RWPE2 (cell line): ENCODE results near the gene LRRC10.

Experiments
- ATAC-seq: fragments of 200-7000 bp; cut with Tn5 transposase; 3 replicates; pipeline ENCODE4 v1.9.1; 2021; ENCODE audit warnings: low read depth
- DNase-seq: peaks from one replicate; pipeline ENCODE4 v3.0.0-alpha.2; 2020; ENCODE audit warnings: low spot score
- H3K27ac ChIP-seq: fragments of 450-650 bp; 2 replicates; pipeline ENCODE4 v1.5.1; 2017; ENCODE audit warnings: mild to moderate bottlenecking; ENCODE audit not compliant: poor library complexity, severe bottlenecking
- H3K27me3 ChIP-seq: fragments of 250-450 bp; sonication (Bioruptor Pico); 2 replicates; pipeline ENCODE4 v1.5.1; 2021; ENCODE audit warnings: mild to moderate bottlenecking, moderate library complexity; ENCODE audit not compliant: insufficient read depth, poor library complexity, severe bottlenecking
- H3K36me3 ChIP-seq: fragments of 250-450 bp; sonication (Bioruptor Pico); 2 replicates; pipeline ENCODE4 v1.5.1; 2020; ENCODE audit warnings: low read depth, mild to moderate bottlenecking, moderate library complexity
- H3K4me1 ChIP-seq: fragments of 250-450 bp; sonication (Bioruptor Pico); 2 replicates; pipeline ENCODE4 v1.5.1; 2021; ENCODE audit warnings: mild to moderate bottlenecking, moderate library complexity; ENCODE audit not compliant: insufficient read depth, poor library complexity, severe bottlenecking
- H3K4me3 ChIP-seq: fragments of 250-450 bp; sonication (Bioruptor Pico); 2 replicates; pipeline ENCODE4 v1.5.1; 2021; ENCODE audit warnings: mild to moderate bottlenecking, moderate library complexity; ENCODE audit not compliant: severe bottlenecking
- H3K9me3 ChIP-seq: fragments of 250-450 bp; sonication (Bioruptor Pico); 2 replicates; pipeline ENCODE4 v1.5.1; 2021; ENCODE audit warnings: mild to moderate bottlenecking, moderate library complexity; ENCODE audit not compliant: severe bottlenecking
- CTCF ChIP-seq: fragments of 450-650 bp; IDR thresholded peaks from one replicate; pipeline ENCODE4 v1.5.1; 2017; ENCODE audit warnings: mild to moderate bottlenecking, moderate library complexity; ENCODE audit not compliant: poor library complexity, severe bottlenecking

The LRRC10 gene

GRCh38 chr12:69610729-69611128, at the start of gene LRRC10:
LRRC10 (minus strand) TSS chr12:69610907; CDS start chr12:69610838, 69 bp downstream.
- Histone ChIP-seq H3K27me3 (no peaks in the 10 kb centered on the region), H3K9me3 (no peaks in the 10 kb centered on the region), H3K27ac (no peak within 1 kb of the TSS), H3K4me3 (no peak within 1 kb of the TSS), H3K36me3 (no peaks in the 10 kb centered on the region), H3K4me1 (no peaks in the 10 kb centered on the region)
- no peak for TF ChIP-seq CTCF
- DNase-seq, result no peak
- ATAC-seq, result no peak

GRCh38 chr12:69660164-69660863, 49.6 kb upstream of the LRRC10 start:
- no peaks in the 10 kb centered on the region for H3K36me3 ChIP-seq
- no peak for ATAC-seq
- no peak overlapping the region for H3K4me3 ChIP-seq
- no peak for DNase-seq
- no peaks in the 10 kb centered on the region for H3K9me3 ChIP-seq
- TF ChIP-seq CTCF, result no peak
- H3K4me1 ChIP-seq, result peaks cover 25% of the 10 kb centered on the region
- no peak overlapping the region for H3K27ac ChIP-seq
- no peaks in the 10 kb centered on the region for H3K27me3 ChIP-seq

- peak; percentile 66 for ATAC-seq
- DNase-seq, result no peak
- Histone ChIP-seq H3K36me3 (no peaks in the 10 kb centered on the region), H3K27ac (peak overlapping the region; percentile 80), H3K27me3 (no peaks in the 10 kb centered on the region), H3K4me1 (peaks cover 26% of the 10 kb centered on the region), H3K4me3 (no peak overlapping the region), H3K9me3 (no peaks in the 10 kb centered on the region)
- TF ChIP-seq CTCF, result no peak
These were observed 47.5 kb upstream of the LRRC10 start for GRCh38 chr12:69658203-69658602.

GRCh38 chr12:69657376-69658137, 46.9 kb upstream of the LRRC10 start:
- Histone ChIP-seq H3K27ac (peak overlapping the region; percentile 80), H3K9me3 (no peaks in the 10 kb centered on the region), H3K4me1 (peaks cover 26% of the 10 kb centered on the region), H3K27me3 (no peaks in the 10 kb centered on the region), H3K4me3 (no peak overlapping the region), H3K36me3 (no peaks in the 10 kb centered on the region)
- ATAC-seq (no peak), DNase-seq (no peak)
- TF ChIP-seq CTCF, result no peak
